HCT116 (cell line): ENCODE data around the gene CHAD.

Source experiments
- ATF3 ChIP-seq: IDR thresholded peaks from 2 replicates; pipeline ENCODE4 v1.6.1; 2012
- CEBPB ChIP-seq: IDR thresholded peaks from 2 replicates; pipeline ENCODE4 v1.6.1; 2012; ENCODE audit warnings: low read depth
- CTCF ChIP-seq, 3 experiments: fragments of 200-600 bp in 1 of 3; sonication (generic) in 1 of 3; IDR thresholded peaks in 2 of 3; conservative IDR thresholded peaks in 1 of 3; 2 replicates each; pipeline ENCODE4 v1.5.1; 2012 to 2017; ENCODE audit warnings: low read depth in 2 of 3, low read length in 2 of 3, antibody characterized with exemption in 1 of 3, borderline replicate concordance in 1 of 3, control low read depth in 1 of 3, mild to moderate bottlenecking in 1 of 3, mixed read lengths in 1 of 3, mixed run types in 1 of 3, moderate library complexity in 1 of 3; ENCODE audit not compliant: insufficient read depth in 1 of 3
- EZH2 ChIP-seq: fragments of 200-600 bp; sonication (generic); IDR thresholded peaks from 2 replicates; pipeline ENCODE4 v1.6.1; 2017; ENCODE audit warnings: antibody characterized with exemption, mixed run types
- JUND ChIP-seq: IDR thresholded peaks from 2 replicates; pipeline ENCODE4 v1.6.1; 2012
- MAX ChIP-seq: IDR thresholded peaks from 2 replicates; pipeline ENCODE4 v1.6.1; 2012
- POLR2A ChIP-seq: IDR thresholded peaks from 2 replicates; pipeline ENCODE4 v1.7.0; 2011; ENCODE audit warnings: borderline replicate concordance; ENCODE audit not compliant: insufficient read depth, insufficient read length; ENCODE audit errors: extremely low read depth
- POLR2AphosphoS5 ChIP-seq: IDR thresholded peaks from 2 replicates; pipeline ENCODE4 v1.6.1; 2011; ENCODE audit warnings: mild to moderate bottlenecking, low read depth, low read length, moderate library complexity
- REST ChIP-seq: IDR thresholded peaks from 2 replicates; pipeline ENCODE4 v1.6.1; 2012; ENCODE audit warnings: low read depth
- SP1 ChIP-seq: IDR thresholded peaks from 2 replicates; pipeline ENCODE4 v1.6.1; 2012; ENCODE audit warnings: low read depth
- YY1 ChIP-seq: IDR thresholded peaks from 2 replicates; pipeline ENCODE4 v1.6.1; 2011; ENCODE audit warnings: low read length, low read depth, moderate library complexity, mild to moderate bottlenecking; ENCODE audit not compliant: insufficient replicate concordance; ENCODE audit errors: extremely low read depth

- TF ChIP-seq POLR2A (no peak), CTCF (IDR thresholded peaks at IDR 0.05 in 2 of 3, conservative IDR thresholded peaks at IDR 0.05 in 1 of 3; ENCODE audit: borderline replicate concordance in 1 of 3, insufficient read depth in 1 of 3, low read depth in 2 of 3, low read length in 2 of 3) (no peak), POLR2AphosphoS5 (no peak), EZH2 (no peak), CEBPB (no peak), REST (no peak), SP1 (no peak), MAX (no peak), ATF3 (no peak), JUND (no peak), YY1 (no peak)
Measured at GRCh38 chr17:50460831-50461526, 7.7 kb downstream of the CHAD start.
